Measurements from ENCODE around the gene CFAP65.

Gene CFAP65

GRCh38 chr2:218983934-218984238 is 57.4 kb downstream of the CFAP65 start:
- Histone ChIP-seq H3K4me3 (ENCODE audit: low read length) (no peak overlapping the region), H3K9ac (ENCODE audit: low read length) (no peak overlapping the region), H3K27me3 (ENCODE audit: control insufficient read depth, insufficient read depth, low read length) (peaks cover 100% of the 10 kb centered on the region), H3K27ac (ENCODE audit: low read length) (no peak overlapping the region), H3K4me1 (ENCODE audit: control insufficient read depth, low read depth, low read length) (peaks cover 4% of the 10 kb centered on the region), H3K9me3 (ENCODE audit: control insufficient read depth, low read depth, low read length) (no peaks in the 10 kb centered on the region), H3K36me3 (ENCODE audit: control insufficient read depth, low read depth, low read length) (no peaks in the 10 kb centered on the region)

GRCh38 chr2:218983263-218983933 is 57.9 kb downstream of the CFAP65 start:
- Histone ChIP-seq H3K9ac (ENCODE audit: low read length) (no peak overlapping the region), H3K4me1 (ENCODE audit: control insufficient read depth, low read depth, low read length) (peaks cover 4% of the 10 kb centered on the region), H3K36me3 (ENCODE audit: control insufficient read depth, low read depth, low read length) (no peaks in the 10 kb centered on the region), H3K4me3 (ENCODE audit: low read length) (no peak overlapping the region), H3K27ac (ENCODE audit: low read length) (no peak overlapping the region), H3K27me3 (ENCODE audit: control insufficient read depth, insufficient read depth, low read length) (peaks cover 100% of the 10 kb centered on the region), H3K9me3 (ENCODE audit: control insufficient read depth, low read depth, low read length) (no peaks in the 10 kb centered on the region)

GRCh38 chr2:218982586-218983262 is 58.6 kb downstream of the CFAP65 start:
- Histone ChIP-seq H3K27ac (ENCODE audit: low read length) (no peak overlapping the region), H3K4me3 (ENCODE audit: low read length) (no peak overlapping the region), H3K27me3 (ENCODE audit: control insufficient read depth, insufficient read depth, low read length) (peaks cover 100% of the 10 kb centered on the region), H3K9me3 (ENCODE audit: control insufficient read depth, low read depth, low read length) (no peaks in the 10 kb centered on the region), H3K9ac (ENCODE audit: low read length) (no peak overlapping the region), H3K36me3 (ENCODE audit: control insufficient read depth, low read depth, low read length) (no peaks in the 10 kb centered on the region), H3K4me1 (ENCODE audit: control insufficient read depth, low read depth, low read length) (peaks cover 4% of the 10 kb centered on the region)

DNA sequence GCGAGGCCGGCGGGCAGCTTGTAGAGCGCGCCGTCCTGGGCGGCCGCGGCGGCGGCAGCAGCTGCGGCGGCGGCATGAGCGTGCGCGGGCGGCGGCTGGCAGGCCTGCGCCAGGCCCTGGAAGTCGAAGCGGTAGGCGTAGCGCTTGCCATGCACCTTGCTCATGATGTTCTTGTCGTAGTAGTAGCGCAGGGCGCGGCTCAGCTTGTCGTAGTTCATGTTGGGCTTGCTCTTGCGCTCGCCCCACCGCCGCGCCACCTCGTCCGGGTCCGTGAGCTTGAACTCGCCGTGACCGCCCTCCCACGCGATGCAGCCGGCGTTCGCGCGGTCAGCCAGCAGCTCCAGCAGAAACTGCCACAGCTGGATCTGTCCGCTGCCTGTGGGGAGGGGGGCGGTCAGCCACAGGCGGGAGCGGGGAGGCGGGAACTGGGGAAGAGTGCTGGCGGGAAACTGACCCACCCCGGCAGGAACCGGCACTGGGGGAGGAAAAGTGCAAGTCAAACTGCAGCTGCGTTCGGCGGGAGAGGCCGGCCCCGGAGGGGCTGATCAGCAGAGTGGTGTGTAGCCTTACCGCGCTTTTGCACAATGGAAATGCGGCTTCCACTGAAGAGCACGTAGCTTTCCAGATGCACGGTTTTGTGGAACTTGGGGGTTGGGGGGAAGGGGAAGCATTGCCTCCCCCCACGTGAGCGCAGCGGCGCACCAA is 59.3 kb downstream of the CFAP65 start:
- Histone ChIP-seq H3K27me3 (ENCODE audit: control insufficient read depth, insufficient read depth, low read length) (peaks cover 100% of the 10 kb centered on the region), H3K9ac (ENCODE audit: low read length) (no peak overlapping the region), H3K36me3 (ENCODE audit: control insufficient read depth, low read depth, low read length) (no peaks in the 10 kb centered on the region), H3K4me1 (ENCODE audit: control insufficient read depth, low read depth, low read length) (peaks cover 4% of the 10 kb centered on the region), H3K4me3 (ENCODE audit: low read length) (peak overlapping the region; percentile 18), H3K27ac (ENCODE audit: low read length) (no peak overlapping the region), H3K9me3 (ENCODE audit: control insufficient read depth, low read depth, low read length) (no peaks in the 10 kb centered on the region)

DNA sequence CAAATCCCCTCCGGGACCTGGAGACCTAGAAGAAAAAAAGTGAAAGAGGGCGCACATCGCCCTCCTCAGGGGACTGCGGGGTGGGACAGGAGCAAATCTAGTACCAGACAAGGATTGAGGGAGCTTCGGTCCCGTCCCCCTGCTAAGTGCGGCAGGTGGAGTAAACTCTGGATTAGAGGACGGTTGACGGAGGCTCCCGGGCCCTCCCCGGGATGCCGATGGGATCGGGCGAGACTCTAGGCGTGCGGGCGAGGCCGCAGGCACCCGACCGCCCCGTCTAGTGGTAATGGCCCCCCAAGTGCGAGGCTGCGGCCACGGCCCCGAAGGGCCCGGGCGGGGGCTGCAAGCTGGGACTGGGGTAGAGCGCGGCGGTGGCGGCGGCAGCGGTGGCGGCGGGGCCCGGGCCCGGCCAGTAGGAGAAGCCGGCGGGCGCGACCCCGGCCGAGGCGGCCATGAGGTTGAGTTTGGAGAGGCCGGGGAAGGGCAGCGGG is 59.9 kb downstream of the CFAP65 start:
- Histone ChIP-seq H3K27ac (ENCODE audit: low read length) (no peak overlapping the region), H3K27me3 (ENCODE audit: control insufficient read depth, insufficient read depth, low read length) (peaks cover 100% of the 10 kb centered on the region), H3K9ac (ENCODE audit: low read length) (no peak overlapping the region), H3K4me1 (ENCODE audit: control insufficient read depth, low read depth, low read length) (peaks cover 4% of the 10 kb centered on the region), H3K9me3 (ENCODE audit: control insufficient read depth, low read depth, low read length) (no peaks in the 10 kb centered on the region), H3K4me3 (ENCODE audit: low read length) (no peak overlapping the region), H3K36me3 (ENCODE audit: control insufficient read depth, low read depth, low read length) (no peaks in the 10 kb centered on the region)

DNA sequence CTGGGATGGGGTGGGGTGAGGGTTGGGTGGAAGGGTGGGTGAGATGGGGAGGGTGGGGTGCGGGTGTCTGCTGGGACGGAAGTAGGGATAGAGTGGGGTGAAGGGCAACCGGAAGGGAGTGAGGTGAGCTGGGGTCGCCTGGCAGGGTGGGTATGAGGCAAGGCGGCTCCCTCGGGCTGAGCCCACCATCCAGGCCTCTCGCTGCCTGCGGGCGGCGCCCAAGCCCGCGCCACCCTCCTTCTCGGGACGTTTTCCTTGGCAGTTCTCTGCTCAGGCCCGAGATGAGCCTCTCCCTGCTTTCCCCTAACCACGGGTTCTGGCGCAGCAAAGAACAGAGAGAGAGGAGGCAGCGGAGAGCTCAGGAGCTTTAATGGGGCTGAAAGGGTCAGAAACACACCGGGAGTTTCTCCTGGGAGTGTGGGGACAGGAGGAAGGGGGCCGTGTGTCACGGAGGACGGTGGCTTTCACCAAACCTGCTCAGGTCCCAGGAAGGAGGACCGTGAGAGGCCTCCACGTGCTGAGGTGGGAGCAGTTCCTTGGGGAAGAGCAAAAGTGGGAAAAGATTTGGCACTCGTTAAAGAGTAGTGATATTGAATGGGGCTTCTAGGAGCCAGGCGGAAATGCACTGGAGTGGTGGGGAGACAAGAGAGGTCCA is 60.5 kb downstream of the CFAP65 start:
- Histone ChIP-seq H3K9ac (ENCODE audit: low read length) (no peak overlapping the region), H3K36me3 (ENCODE audit: control insufficient read depth, low read depth, low read length) (no peaks in the 10 kb centered on the region), H3K27ac (ENCODE audit: low read length) (no peak overlapping the region), H3K4me3 (ENCODE audit: low read length) (no peak overlapping the region), H3K27me3 (ENCODE audit: control insufficient read depth, insufficient read depth, low read length) (peaks cover 100% of the 10 kb centered on the region), H3K4me1 (ENCODE audit: control insufficient read depth, low read depth, low read length) (peaks cover 4% of the 10 kb centered on the region), H3K9me3 (ENCODE audit: control insufficient read depth, low read depth, low read length) (no peaks in the 10 kb centered on the region)

GRCh38 chr2:218979846-218980734 is 61.2 kb downstream of the CFAP65 start:
- Histone ChIP-seq H3K27ac (ENCODE audit: low read length) (no peak overlapping the region), H3K9me3 (ENCODE audit: control insufficient read depth, low read depth, low read length) (no peaks in the 10 kb centered on the region), H3K27me3 (ENCODE audit: control insufficient read depth, insufficient read depth, low read length) (peaks cover 100% of the 10 kb centered on the region), H3K4me1 (ENCODE audit: control insufficient read depth, low read depth, low read length) (peaks cover 4% of the 10 kb centered on the region), H3K36me3 (ENCODE audit: control insufficient read depth, low read depth, low read length) (no peaks in the 10 kb centered on the region), H3K9ac (ENCODE audit: low read length) (no peak overlapping the region), H3K4me3 (ENCODE audit: low read length) (peak overlapping the region; percentile 11)

DNA sequence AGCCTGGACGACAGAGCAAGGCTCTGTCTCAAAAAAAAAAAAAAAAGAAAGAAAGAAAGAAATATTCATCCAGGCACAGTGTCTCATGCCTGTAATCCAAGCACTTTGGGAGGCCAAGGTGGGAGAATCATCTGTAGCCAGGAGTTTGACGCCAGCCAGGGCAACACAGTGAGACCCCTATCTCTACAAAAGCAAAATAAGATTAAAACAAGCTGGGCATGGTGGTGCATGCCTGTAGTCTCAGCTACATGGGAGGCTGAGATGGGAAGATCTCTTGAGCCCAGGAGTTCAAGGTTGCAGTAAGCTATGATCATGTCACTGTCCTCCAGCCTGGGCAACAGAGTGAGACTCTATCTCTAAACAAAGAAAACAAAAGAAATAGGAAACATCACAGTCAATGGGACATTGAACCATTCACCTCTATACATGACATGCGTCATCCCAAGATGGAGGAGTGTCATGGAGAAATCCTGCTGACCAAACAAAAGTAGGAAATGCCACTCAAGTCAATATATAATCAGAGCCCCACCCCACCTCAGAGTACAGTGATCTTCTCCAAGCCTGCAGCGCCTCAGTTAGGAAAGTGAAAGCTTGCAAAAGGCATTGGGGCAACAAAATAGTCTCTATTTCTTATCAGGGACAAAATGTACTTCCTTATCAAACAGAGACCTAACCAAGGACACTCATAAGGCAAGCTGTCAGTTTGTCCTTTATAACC is 66.1 kb downstream of the CFAP65 start:
- Histone ChIP-seq H3K36me3 (ENCODE audit: control insufficient read depth, low read depth, low read length) (no peaks in the 10 kb centered on the region), H3K27ac (ENCODE audit: low read length) (no peak overlapping the region), H3K27me3 (ENCODE audit: control insufficient read depth, insufficient read depth, low read length) (peaks cover 89% of the 10 kb centered on the region), H3K9me3 (ENCODE audit: control insufficient read depth, low read depth, low read length) (no peaks in the 10 kb centered on the region), H3K4me3 (ENCODE audit: low read length) (no peak overlapping the region), H3K4me1 (ENCODE audit: control insufficient read depth, low read depth, low read length) (no peaks in the 10 kb centered on the region), H3K9ac (ENCODE audit: low read length) (no peak overlapping the region)

GRCh38 chr2:218970894-218971293 is 70.4 kb downstream of the CFAP65 start:
- H3K27ac ChIP-seq (ENCODE audit: low read length), result no peak overlapping the region
- H3K36me3 ChIP-seq (ENCODE audit: control insufficient read depth, low read depth, low read length), result no peaks in the 10 kb centered on the region
- no peaks in the 10 kb centered on the region for H3K9me3 ChIP-seq (ENCODE audit: control insufficient read depth, low read depth, low read length)
- H3K4me1 ChIP-seq (ENCODE audit: control insufficient read depth, low read depth, low read length), result no peaks in the 10 kb centered on the region
- H3K9ac ChIP-seq (ENCODE audit: low read length), result no peak overlapping the region
- H3K27me3 ChIP-seq (ENCODE audit: control insufficient read depth, insufficient read depth, low read length), result peaks cover 68% of the 10 kb centered on the region
- no peak overlapping the region for H3K4me3 ChIP-seq (ENCODE audit: low read length)

GRCh38 chr2:218964041-218964771 is 77.1 kb downstream of the CFAP65 start:
- Histone ChIP-seq H3K4me3 (ENCODE audit: low read length) (peak overlapping the region; percentile 67), H3K4me1 (ENCODE audit: control insufficient read depth, low read depth, low read length) (peaks cover 18% of the 10 kb centered on the region), H3K27me3 (ENCODE audit: control insufficient read depth, insufficient read depth, low read length) (peaks cover 57% of the 10 kb centered on the region), H3K9me3 (ENCODE audit: control insufficient read depth, low read depth, low read length) (no peaks in the 10 kb centered on the region), H3K9ac (ENCODE audit: low read length) (peak overlapping the region; percentile 17), H3K36me3 (ENCODE audit: control insufficient read depth, low read depth, low read length) (no peaks in the 10 kb centered on the region), H3K27ac (ENCODE audit: low read length) (no peak overlapping the region)
